Activated CD8-positive, alpha-beta memory T cell treated with anti-CD3 and anti-CD28 coated beads for 36 hours (primary cell): ENCODE measurements around the gene TTLL5. TPM values are rescaled to one million over a fixed set of nuclear protein-coding genes. Genes with fewer than 3 reads are reported as not detected.

Experiments
- CTCF ChIA-PET: fragments of 350-600 bp; sonication (Branson Sonifier 250); formaldehyde crosslinking; loops from one replicate; lab custom pipeline; 2021; ENCODE audit warnings: antibody characterized with exemption; lab: Charles Lee
- POLR2A ChIA-PET: fragments of 350-600 bp; sonication (Branson Sonifier 250); formaldehyde crosslinking; loops from one replicate; lab custom pipeline; 2021; ENCODE audit warnings: antibody characterized with exemption; lab: Charles Lee
- total RNA-seq, 2 experiments: library from RNA; stranded (reverse); gene quantifications; one replicate each; pipeline ENCODE4 v1.2.3, GENCODE V29; 2021

The TTLL5 gene
- total RNA-seq, 2 experiments from 2014 or later = 32.2 to 39.2 TPM

- POLR2A ChIA-PET = no interaction called here
- CTCF ChIA-PET = no interaction called here
Measured at GRCh38 chr14:75648066-75648838, 12.8 kb upstream of the TTLL5 start.

- POLR2A ChIA-PET = no interaction called here
- CTCF ChIA-PET = no interaction called here
Measured at GRCh38 chr14:75649337-75649736, 11.7 kb upstream of the TTLL5 start.

- CTCF ChIA-PET = no interaction called here
- POLR2A ChIA-PET = no interaction called here
Measured at GRCh38 chr14:75649773-75650172, 11.3 kb upstream of the TTLL5 start.

GRCh38 chr14:75650253-75651058, 10.6 kb upstream of the TTLL5 start:
- ChIA-PET CTCF (interaction anchor here (2.0 kb wide), 1 partner anchor 73 kb away, joined by 10 read pairs; no protein-coding TSS in a partner anchor), POLR2A (no interaction called here)

GRCh38 chr14:75653563-75653962, 7.5 kb upstream of the TTLL5 start:
- CTCF ChIA-PET = interaction anchor here (0.7 to 2.9 kb wide), 15 partner anchors 13 to 349 kb away, joined by 3 to 37 read pairs (median 3); partner anchors contain the start of gene FLVCR2
- POLR2A ChIA-PET = interaction anchor here (0.6 kb wide), 1 partner anchor 891 kb away, joined by 6 read pairs; no protein-coding TSS in a partner anchor

- CTCF ChIA-PET = interaction anchor here (0.5 to 2.9 kb wide), 19 partner anchors 8 to 350 kb away, joined by 3 to 37 read pairs (median 3); partner anchors contain the start of genes FLVCR2 and IFT43
- POLR2A ChIA-PET = interaction anchor here (0.6 kb wide), 1 partner anchor 892 kb away, joined by 6 read pairs; no protein-coding TSS in a partner anchor
Measured at GRCh38 chr14:75654127-75654732, 6.8 kb upstream of the TTLL5 start.

- CTCF ChIA-PET = interaction anchor here (0.7 to 3.3 kb wide), 11 partner anchors 9 to 345 kb away, joined by 3 to 37 read pairs (median 5); partner anchors contain the start of genes FLVCR2 and IFT43
- POLR2A ChIA-PET = no interaction called here
Measured at GRCh38 chr14:75655235-75655634, 5.8 kb upstream of the TTLL5 start.

GRCh38 chr14:75657331-75657730, 3.7 kb upstream of the TTLL5 start:
- ChIA-PET CTCF (interaction anchor here (0.9 to 3.3 kb wide), 4 partner anchors 9 to 86 kb away, joined by 3 to 19 read pairs (median 6); no protein-coding TSS in a partner anchor), POLR2A (no interaction called here)

- ChIA-PET POLR2A (no interaction called here), CTCF (no interaction called here)
Measured at GRCh38 chr14:75658957-75659356, 2.1 kb upstream of the TTLL5 start.

GRCh38 chr14:75660238-75660629, 812 bp upstream of the TTLL5 start:
- CTCF ChIA-PET = interaction anchor here (0.6 to 1.6 kb wide), 6 partner anchors 83 to 352 kb away, joined by 3 to 5 read pairs (median 4); no protein-coding TSS in a partner anchor
- POLR2A ChIA-PET = interaction anchor here (0.7 to 1.4 kb wide), 3 partner anchors 97 to 140 kb away, joined by 3 to 5 read pairs (median 3); no protein-coding TSS in a partner anchor

- POLR2A ChIA-PET = interaction anchor here (0.6 to 1.4 kb wide), 3 partner anchors 11 to 141 kb away, joined by 3 to 5 read pairs (median 4); no protein-coding TSS in a partner anchor
- CTCF ChIA-PET = interaction anchor here (0.6 to 1.4 kb wide), 3 partner anchors 9 to 716 kb away, joined by 3 to 5 read pairs (median 4); no protein-coding TSS in a partner anchor
Measured at GRCh38 chr14:75661499-75661814, 411 bp downstream of the TTLL5 start.

- CTCF ChIA-PET = no interaction called here
- POLR2A ChIA-PET = no interaction called here
Measured at GRCh38 chr14:75662966-75663365, 1.9 kb downstream of the TTLL5 start.

- POLR2A ChIA-PET = no interaction called here
- CTCF ChIA-PET = interaction anchor here (1.4 kb wide), 1 partner anchor 14 kb away, joined by 5 read pairs; no protein-coding TSS in a partner anchor
Measured at GRCh38 chr14:75667099-75667765, 6.2 kb downstream of the TTLL5 start.

GRCh38 chr14:75672605-75673192, 11.7 kb downstream of the TTLL5 start:
- POLR2A ChIA-PET = interaction anchor here (0.6 to 0.9 kb wide), 2 partner anchors 11 to 35 kb away, joined by 3 read pairs; no protein-coding TSS in a partner anchor
- CTCF ChIA-PET = interaction anchor here (0.7 to 1.1 kb wide), 2 partner anchors 16 to 36 kb away, joined by 3 read pairs; no protein-coding TSS in a partner anchor

GRCh38 chr14:75673345-75674035, 12.4 kb downstream of the TTLL5 start:
- CTCF ChIA-PET = interaction anchor here (1.1 kb wide), 1 partner anchor 17 kb away, joined by 3 read pairs; no protein-coding TSS in a partner anchor
- POLR2A ChIA-PET = interaction anchor here (0.6 to 0.9 kb wide), 3 partner anchors 12 to 156 kb away, joined by 3 to 5 read pairs (median 3); no protein-coding TSS in a partner anchor

GRCh38 chr14:75675265-75675960, 14.4 kb downstream of the TTLL5 start:
- ChIA-PET POLR2A (no interaction called here), CTCF (no interaction called here)

GRCh38 chr14:75685910-75686309, 24.9 kb downstream of the TTLL5 start:
- POLR2A ChIA-PET = no interaction called here
- CTCF ChIA-PET = no interaction called here
